Astrocyte (in vitro differentiated cells and primary cell): ENCODE measurements around the gene CISD3. TPM values are rescaled to one million over a fixed set of nuclear protein-coding genes. Genes with fewer than 3 reads are reported as not detected.

Experiments used
- DNase-seq: peaks from one replicate; pipeline ENCODE4 v3.0.0-alpha.2; 2010; ENCODE audit warnings: low read depth
- FAIRE-seq: peaks from 2 replicates; lab custom pipeline; 2011; peaks lifted over from hg19 to GRCh38; lab: Jason Lieb, UNC
- H2AFZ ChIP-seq: 2 replicates; pipeline ENCODE4 v1.6.0; 2012; ENCODE audit warnings: low read depth, low read length, inconsistent platforms
- H3K27ac ChIP-seq: 2 replicates; pipeline ENCODE4 v1.5.1; 2011; ENCODE audit warnings: low read depth, low read length, inconsistent platforms
- H3K27me3 ChIP-seq: 2 replicates; pipeline ENCODE4 v1.6.0; 2011; ENCODE audit warnings: low read length, inconsistent platforms; ENCODE audit not compliant: insufficient read depth
- H3K36me3 ChIP-seq: 2 replicates; pipeline ENCODE4 v1.5.1; 2011; ENCODE audit warnings: low read length, inconsistent platforms; ENCODE audit not compliant: insufficient read depth
- H3K4me1 ChIP-seq: 2 replicates; pipeline ENCODE4 v1.5.1; 2011; ENCODE audit warnings: low read length, inconsistent platforms; ENCODE audit not compliant: insufficient read depth
- H3K4me2 ChIP-seq: 2 replicates; pipeline ENCODE4 v1.6.0; 2012; ENCODE audit warnings: low read length, inconsistent platforms
- H3K4me3 ChIP-seq: 2 replicates; pipeline ENCODE4 v1.5.1; 2011; ENCODE audit warnings: low read depth, mild to moderate bottlenecking, low read length, inconsistent platforms; ENCODE audit not compliant: insufficient read depth
- H3K79me2 ChIP-seq: 2 replicates; pipeline ENCODE4 v1.6.0; 2012; ENCODE audit warnings: mild to moderate bottlenecking, low read length, inconsistent platforms; ENCODE audit not compliant: insufficient read depth
- H3K9ac ChIP-seq: 2 replicates; pipeline ENCODE4 v1.6.0; 2012; ENCODE audit warnings: mild to moderate bottlenecking, low read length, inconsistent platforms
- H3K9me3 ChIP-seq: 2 replicates; pipeline ENCODE4 v1.5.1; 2012; ENCODE audit warnings: low read depth, mild to moderate bottlenecking, low read length, inconsistent platforms; ENCODE audit not compliant: insufficient read depth
- H4K20me1 ChIP-seq: 2 replicates; pipeline ENCODE4 v1.6.0; 2012; ENCODE audit warnings: low read length, inconsistent platforms; ENCODE audit not compliant: insufficient read depth
- H3K27ac Mint-ChIP-seq: one replicate; pipeline ENCODE4 v1.8.0; 2021; ENCODE audit warnings: mild to moderate bottlenecking, mixed read lengths; ENCODE audit not compliant: unreplicated experiment
- H3K27me3 Mint-ChIP-seq: one replicate; pipeline ENCODE4 v1.8.0; 2021; ENCODE audit warnings: low read depth, mixed read lengths; ENCODE audit not compliant: unreplicated experiment
- H3K36me3 Mint-ChIP-seq: one replicate; pipeline ENCODE4 v1.8.0; 2021; ENCODE audit warnings: low read depth, mixed read lengths; ENCODE audit not compliant: unreplicated experiment
- H3K4me1 Mint-ChIP-seq: one replicate; pipeline ENCODE4 v1.8.0; 2021; ENCODE audit warnings: low read depth, mixed read lengths; ENCODE audit not compliant: unreplicated experiment
- H3K4me3 Mint-ChIP-seq: one replicate; pipeline ENCODE4 v1.8.0; 2021; ENCODE audit warnings: mild to moderate bottlenecking, moderate library complexity, mixed read lengths; ENCODE audit not compliant: unreplicated experiment
- H3K9me3 Mint-ChIP-seq: one replicate; pipeline ENCODE4 v1.8.0; 2021; ENCODE audit warnings: mild to moderate bottlenecking, mixed read lengths; ENCODE audit not compliant: unreplicated experiment
- CTCF ChIP-seq: IDR thresholded peaks from 2 replicates; pipeline ENCODE4 v1.5.1; 2011; ENCODE audit warnings: low read depth, mild to moderate bottlenecking, inconsistent platforms, low read length, moderate library complexity; ENCODE audit not compliant: insufficient read depth
- EZH2 ChIP-seq: IDR thresholded peaks from 2 replicates; pipeline ENCODE4 v1.6.1; 2012; ENCODE audit warnings: mild to moderate bottlenecking, low read length, inconsistent platforms; ENCODE audit not compliant: insufficient read depth
- total RNA-seq: library from RNA; stranded (reverse); gene quantifications from 2 replicates; pipeline ENCODE4 v1.2.1, GENCODE V29; 2021

The CISD3 gene
- total RNA-seq, 1 donor from 2014 or later: 12.0 TPM

GRCh38 chr17:38750312-38751121 is 20.4 kb downstream of the CISD3 start:
- Histone ChIP-seq H3K9me3 (no peaks in the 10 kb centered on the region), H4K20me1 (peaks cover 33% of the 10 kb centered on the region), H3K9ac (peak overlapping the region; percentile 8), H2AFZ (peak overlapping the region; percentile 12), H3K27ac (no peak overlapping the region), H3K36me3 (peaks cover 5% of the 10 kb centered on the region), H3K4me2 (peak overlapping the region; percentile 92), H3K27me3 (no peaks in the 10 kb centered on the region), H3K4me1 (peaks cover 45% of the 10 kb centered on the region), H3K79me2 (peaks cover 55% of the 10 kb centered on the region), H3K4me3 (peak overlapping the region; percentile 61)
- DNase-seq (no peak), FAIRE-seq (no peak)
- Mint-ChIP-seq H3K27me3 (no peaks in the 10 kb centered on the region), H3K27ac (peak overlapping the region; percentile 92), H3K4me3 (peak overlapping the region; percentile 99), H3K4me1 (peaks cover 23% of the 10 kb centered on the region), H3K9me3 (peaks cover 2% of the 10 kb centered on the region), H3K36me3 (peaks cover 3% of the 10 kb centered on the region)
- TF ChIP-seq CTCF (no peak), EZH2 (no peak)

- Histone ChIP-seq H3K4me1 (peaks cover 38% of the 10 kb centered on the region), H3K4me2 (peak overlapping the region; percentile 92), H4K20me1 (peaks cover 31% of the 10 kb centered on the region), H3K9me3 (no peaks in the 10 kb centered on the region), H3K27me3 (no peaks in the 10 kb centered on the region), H3K4me3 (peak overlapping the region; percentile 61), H3K36me3 (peaks cover 12% of the 10 kb centered on the region), H3K79me2 (peaks cover 50% of the 10 kb centered on the region), H3K9ac (peak overlapping the region; percentile 8), H2AFZ (peak overlapping the region; percentile 12), H3K27ac (no peak overlapping the region)
- FAIRE-seq (no peak), DNase-seq (no peak)
- Mint-ChIP-seq H3K9me3 (peaks cover 2% of the 10 kb centered on the region), H3K27ac (peak overlapping the region; percentile 92), H3K4me1 (peaks cover 16% of the 10 kb centered on the region), H3K4me3 (peak overlapping the region; percentile 99), H3K36me3 (peaks cover 6% of the 10 kb centered on the region), H3K27me3 (no peaks in the 10 kb centered on the region)
- TF ChIP-seq CTCF (no peak), EZH2 (no peak)
Measured at GRCh38 chr17:38751144-38751807, 21.1 kb downstream of the CISD3 start.
